NT2/D1 (cell line): ENCODE measurements around the gene HOXB3.

Experiments used
- DNase-seq: peaks from one replicate; pipeline ENCODE4 v3.0.0-alpha.2; 2011; ENCODE audit warnings: low read depth, low spot score
- H3K27me3 ChIP-seq: 2 replicates; pipeline ENCODE4 v1.6.0; 2011; ENCODE audit warnings: mild to moderate bottlenecking; ENCODE audit not compliant: insufficient read length, insufficient read depth
- H3K36me3 ChIP-seq: 2 replicates; pipeline ENCODE4 v1.6.1; 2011; ENCODE audit warnings: mild to moderate bottlenecking, low read length, mixed read lengths; ENCODE audit not compliant: insufficient read depth, insufficient read length
- H3K4me1 ChIP-seq: 2 replicates; pipeline ENCODE4 v1.5.1; 2011; ENCODE audit not compliant: insufficient read depth, insufficient read length
- H3K4me3 ChIP-seq: 2 replicates; pipeline ENCODE4 v1.5.1; 2011; ENCODE audit warnings: low read depth; ENCODE audit not compliant: insufficient read length
- H3K9ac ChIP-seq: 2 replicates; pipeline ENCODE4 v1.6.0; 2011; ENCODE audit warnings: low read depth; ENCODE audit not compliant: insufficient read length
- H3K9me3 ChIP-seq: 2 replicates; pipeline ENCODE4 v1.5.1; 2011; ENCODE audit warnings: mild to moderate bottlenecking, low read length; ENCODE audit not compliant: insufficient read depth
- SUZ12 ChIP-seq: IDR thresholded peaks from 2 replicates; pipeline ENCODE4 v1.6.1; 2011; ENCODE audit not compliant: insufficient read length, insufficient read depth; ENCODE audit errors: extremely low read depth
- YY1 ChIP-seq: IDR thresholded peaks from 2 replicates; pipeline ENCODE4 v1.6.1; 2011; ENCODE audit not compliant: insufficient read length, insufficient read depth
- ZNF274 ChIP-seq: IDR thresholded peaks from 2 replicates; pipeline ENCODE4 v1.6.1; 2011; ENCODE audit warnings: mild to moderate bottlenecking, low read depth, low read length

The HOXB3 gene

GRCh38 chr17:48559840-48560817, 29.9 kb downstream of the HOXB3 start:
- peaks cover 98% of the 10 kb centered on the region for H3K27me3 ChIP-seq
- no peak for TF ChIP-seq SUZ12
- no peak for TF ChIP-seq YY1
- DNase-seq: no peak
- no peak overlapping the region for H3K4me3 ChIP-seq
- no peaks in the 10 kb centered on the region for H3K9me3 ChIP-seq
- H3K36me3 ChIP-seq: no peaks in the 10 kb centered on the region
- H3K4me1 ChIP-seq: peaks cover 3% of the 10 kb centered on the region
- H3K9ac ChIP-seq: no peak overlapping the region

- no peaks in the 10 kb centered on the region for H3K9me3 ChIP-seq
- no peak overlapping the region for H3K4me3 ChIP-seq
- no peaks in the 10 kb centered on the region for H3K36me3 ChIP-seq
- TF ChIP-seq YY1 (no peak), SUZ12 (peak; percentile 90), ZNF274 (no peak)
- no peak overlapping the region for H3K9ac ChIP-seq
- H3K27me3 ChIP-seq: peaks cover 98% of the 10 kb centered on the region
- peaks cover 3% of the 10 kb centered on the region for H3K4me1 ChIP-seq
- no peak for DNase-seq
Observed at GRCh38 chr17:48559122-48559839, 30.8 kb downstream of the HOXB3 start.

- H3K4me1 ChIP-seq: peaks cover 3% of the 10 kb centered on the region
- no peaks in the 10 kb centered on the region for H3K9me3 ChIP-seq
- H3K4me3 ChIP-seq: no peak overlapping the region
- H3K9ac ChIP-seq: no peak overlapping the region
- no peak for DNase-seq
- peaks cover 98% of the 10 kb centered on the region for H3K27me3 ChIP-seq
- no peaks in the 10 kb centered on the region for H3K36me3 ChIP-seq
- TF ChIP-seq SUZ12: no peak
- no peak for TF ChIP-seq ZNF274
- no peak for TF ChIP-seq YY1
Observed at GRCh38 chr17:48558831-48559121, 31.3 kb downstream of the HOXB3 start.

- peaks cover 98% of the 10 kb centered on the region for H3K27me3 ChIP-seq
- TF ChIP-seq YY1: no peak
- TF ChIP-seq SUZ12: no peak
- no peak for TF ChIP-seq ZNF274
Observed at GRCh38 chr17:48558057-48558830, 31.8 kb downstream of the HOXB3 start.

GRCh38 chr17:48556576-48557401, 33.3 kb downstream of the HOXB3 start:
- Histone ChIP-seq H3K9ac (no peak overlapping the region), H3K4me3 (no peak overlapping the region), H3K4me1 (peaks cover 7% of the 10 kb centered on the region), H3K27me3 (peaks cover 98% of the 10 kb centered on the region), H3K36me3 (no peaks in the 10 kb centered on the region), H3K9me3 (no peaks in the 10 kb centered on the region)
- DNase-seq: no peak
- TF ChIP-seq ZNF274 (no peak), YY1 (no peak), SUZ12 (no peak)

More at GRCh38 chr17:48558057-48558830, 31.8 kb downstream of the HOXB3 start:
- Histone ChIP-seq H3K4me1 (peaks cover 3% of the 10 kb centered on the region), H3K9ac (no peak overlapping the region), H3K9me3 (no peaks in the 10 kb centered on the region), H3K36me3 (no peaks in the 10 kb centered on the region), H3K4me3 (no peak overlapping the region)
- no peak for DNase-seq

- Histone ChIP-seq H3K9me3 (no peaks in the 10 kb centered on the region), H3K4me1 (peaks cover 7% of the 10 kb centered on the region), H3K9ac (no peak overlapping the region), H3K27me3 (peaks cover 98% of the 10 kb centered on the region), H3K4me3 (no peak overlapping the region), H3K36me3 (no peaks in the 10 kb centered on the region)
- TF ChIP-seq ZNF274 (no peak), SUZ12 (no peak), YY1 (no peak)
- DNase-seq: no peak
Observed at GRCh38 chr17:48556229-48556575, 33.8 kb downstream of the HOXB3 start.
